Aortic smooth muscle cell (primary cell): ENCODE measurements around the gene ERVMER34-1. TPM values are rescaled to one million over a fixed set of nuclear protein-coding genes. Genes with fewer than 3 reads are reported as not detected.

Experiments
- total RNA-seq: library from RNA; depleted of rRNA; stranded (reverse); fragments of >200 nt; gene quantifications from 2 replicates; pipeline ENCODE4 v1.2.3, GENCODE V29; 2014

Gene ERVMER34-1, protein sequence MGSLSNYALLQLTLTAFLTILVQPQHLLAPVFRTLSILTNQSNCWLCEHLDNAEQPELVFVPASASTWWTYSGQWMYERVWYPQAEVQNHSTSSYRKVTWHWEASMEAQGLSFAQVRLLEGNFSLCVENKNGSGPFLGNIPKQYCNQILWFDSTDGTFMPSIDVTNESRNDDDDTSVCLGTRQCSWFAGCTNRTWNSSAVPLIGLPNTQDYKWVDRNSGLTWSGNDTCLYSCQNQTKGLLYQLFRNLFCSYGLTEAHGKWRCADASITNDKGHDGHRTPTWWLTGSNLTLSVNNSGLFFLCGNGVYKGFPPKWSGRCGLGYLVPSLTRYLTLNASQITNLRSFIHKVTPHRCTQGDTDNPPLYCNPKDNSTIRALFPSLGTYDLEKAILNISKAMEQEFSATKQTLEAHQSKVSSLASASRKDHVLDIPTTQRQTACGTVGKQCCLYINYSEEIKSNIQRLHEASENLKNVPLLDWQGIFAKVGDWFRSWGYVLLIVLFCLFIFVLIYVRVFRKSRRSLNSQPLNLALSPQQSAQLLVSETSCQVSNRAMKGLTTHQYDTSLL
- total RNA-seq, result not detected in 2 replicates

GRCh38 chr4:52750819-52751486 is at the start of gene ERVMER34-1:
ERVMER34-1 (minus strand) TSS chr4:52751425; CDS start chr4:52745520, 5,905 bp downstream.

Other genes with a start within 250 kb of the ERVMER34-1 start
- gene USP46, start 92.1 kb downstream of the ERVMER34-1 start, total RNA-seq, result 11.6 and 12.9 TPM in 2 replicates
- gene RASL11B, start 110.9 kb upstream of the ERVMER34-1 start, total RNA-seq, result 0.06 TPM in 1 of 2 replicates, not detected in the other